C4-2B (cell line): Measurements from ENCODE around the gene SPECC1L.
"Not testable (repeated sequence)": the region's sequence is repeated elsewhere in the genome, so short reads cannot be mapped to it uniquely, and the experiment has no call there.

ENCODE experiments used
- H3K27ac ChIP-seq: fragments of 450-650 bp; 2 replicates; pipeline ENCODE4 v1.5.1; 2017
- ZFX ChIP-seq: fragments of 450-650 bp; IDR thresholded peaks from 2 replicates; pipeline ENCODE4 v1.6.1; 2017
- TF ChIP-seq, protein P1 (sequence below): fragments of 450-650 bp; conservative IDR thresholded peaks from 2 replicates; pipeline ENCODE4 v1.5.1; 2017; ENCODE audit warnings: mild to moderate bottlenecking

SPECC1L gene

DNA sequence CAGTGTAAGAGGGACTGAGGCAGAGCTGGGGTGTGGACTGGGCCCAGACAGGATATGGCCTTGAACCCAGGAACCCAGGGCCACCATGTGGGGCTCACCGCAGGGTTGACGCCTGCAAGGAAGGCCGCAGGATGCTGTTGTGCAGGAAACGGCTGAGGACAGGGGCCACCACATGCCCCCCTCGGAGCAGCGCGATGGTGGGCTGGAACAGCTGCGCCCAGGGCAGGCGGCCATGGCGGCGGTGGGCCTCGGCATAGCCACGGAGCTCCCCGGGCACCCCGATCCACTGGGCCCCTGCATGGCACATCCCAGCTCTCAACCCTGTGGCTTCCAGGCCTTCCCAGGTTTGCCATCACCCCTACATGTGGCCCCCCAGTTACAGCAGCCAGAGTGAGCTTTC is 37.9 kb upstream of the SPECC1L start:
- H3K27ac ChIP-seq: no peak overlapping the region
- TF ChIP-seq, protein P1, sequence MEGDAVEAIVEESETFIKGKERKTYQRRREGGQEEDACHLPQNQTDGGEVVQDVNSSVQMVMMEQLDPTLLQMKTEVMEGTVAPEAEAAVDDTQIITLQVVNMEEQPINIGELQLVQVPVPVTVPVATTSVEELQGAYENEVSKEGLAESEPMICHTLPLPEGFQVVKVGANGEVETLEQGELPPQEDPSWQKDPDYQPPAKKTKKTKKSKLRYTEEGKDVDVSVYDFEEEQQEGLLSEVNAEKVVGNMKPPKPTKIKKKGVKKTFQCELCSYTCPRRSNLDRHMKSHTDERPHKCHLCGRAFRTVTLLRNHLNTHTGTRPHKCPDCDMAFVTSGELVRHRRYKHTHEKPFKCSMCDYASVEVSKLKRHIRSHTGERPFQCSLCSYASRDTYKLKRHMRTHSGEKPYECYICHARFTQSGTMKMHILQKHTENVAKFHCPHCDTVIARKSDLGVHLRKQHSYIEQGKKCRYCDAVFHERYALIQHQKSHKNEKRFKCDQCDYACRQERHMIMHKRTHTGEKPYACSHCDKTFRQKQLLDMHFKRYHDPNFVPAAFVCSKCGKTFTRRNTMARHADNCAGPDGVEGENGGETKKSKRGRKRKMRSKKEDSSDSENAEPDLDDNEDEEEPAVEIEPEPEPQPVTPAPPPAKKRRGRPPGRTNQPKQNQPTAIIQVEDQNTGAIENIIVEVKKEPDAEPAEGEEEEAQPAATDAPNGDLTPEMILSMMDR: no peak
- no peak for TF ChIP-seq ZFX

DNA sequence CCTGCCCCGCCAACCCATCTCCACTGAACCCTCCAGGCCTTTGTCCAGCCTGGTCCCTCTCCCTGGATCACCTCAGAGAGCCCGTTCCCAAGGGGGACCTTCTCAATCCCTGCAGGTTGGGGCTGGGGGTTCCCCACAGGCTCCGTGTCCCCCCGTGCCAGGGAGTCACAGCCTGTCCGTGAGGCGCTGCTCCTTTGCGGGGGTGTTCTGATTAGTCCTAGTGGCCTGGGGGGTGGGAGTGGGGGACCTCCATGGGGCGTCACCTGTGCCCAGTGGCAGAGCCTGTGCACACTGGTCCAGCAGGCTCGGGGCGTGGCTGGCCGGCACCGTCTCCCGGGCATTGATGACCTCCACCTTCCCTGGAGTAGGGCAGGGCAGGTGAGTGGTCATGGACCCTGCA is 37.4 kb upstream of the SPECC1L start:
- TF ChIP-seq ZFX: no peak
- TF ChIP-seq, protein P1: no peak
- H3K27ac ChIP-seq: no peak overlapping the region

DNA sequence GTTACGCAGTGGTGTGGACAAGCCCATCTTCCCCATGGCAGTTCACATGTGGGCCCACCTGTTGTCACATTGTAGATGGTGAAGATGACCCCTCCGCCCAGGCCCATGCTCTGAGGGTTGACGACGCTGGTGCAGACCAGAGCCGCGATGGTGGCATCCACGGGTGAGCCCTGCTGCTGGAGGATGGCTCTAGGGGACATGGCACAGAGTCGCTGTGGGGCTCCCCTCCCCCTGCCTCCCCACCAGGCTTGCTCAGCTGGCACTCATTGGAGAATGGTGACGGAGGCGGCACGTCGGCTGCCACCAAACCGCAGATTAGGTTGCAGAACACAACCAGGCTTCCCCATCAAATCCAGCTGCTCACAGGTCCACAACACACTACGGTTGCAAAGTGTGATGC is 36.8 kb upstream of the SPECC1L start:
- TF ChIP-seq ZFX: no peak
- TF ChIP-seq, protein P1: no peak
- no peak overlapping the region for H3K27ac ChIP-seq

DNA sequence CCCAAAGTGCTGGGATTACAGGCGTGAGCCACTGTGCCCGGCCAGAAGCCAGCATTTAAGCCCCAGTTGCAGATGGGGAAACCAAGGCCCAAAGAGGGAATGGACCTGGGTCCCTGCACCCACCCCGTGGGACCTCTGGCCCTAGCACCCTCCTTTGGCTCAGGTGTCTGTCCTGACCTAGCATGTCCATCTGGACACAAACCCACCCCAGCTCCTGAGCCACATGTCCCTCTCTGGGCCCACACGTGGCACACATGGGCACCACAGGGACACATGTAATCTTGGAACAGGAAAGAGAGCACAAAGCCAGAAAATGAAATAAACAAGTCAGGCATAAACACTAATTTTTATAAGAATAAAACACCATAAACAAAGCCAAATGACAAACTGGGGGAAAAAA is 35.3 kb upstream of the SPECC1L start:
- TF ChIP-seq ZFX: no peak
- TF ChIP-seq, protein P1: no peak
- H3K27ac ChIP-seq: no peak overlapping the region

DNA sequence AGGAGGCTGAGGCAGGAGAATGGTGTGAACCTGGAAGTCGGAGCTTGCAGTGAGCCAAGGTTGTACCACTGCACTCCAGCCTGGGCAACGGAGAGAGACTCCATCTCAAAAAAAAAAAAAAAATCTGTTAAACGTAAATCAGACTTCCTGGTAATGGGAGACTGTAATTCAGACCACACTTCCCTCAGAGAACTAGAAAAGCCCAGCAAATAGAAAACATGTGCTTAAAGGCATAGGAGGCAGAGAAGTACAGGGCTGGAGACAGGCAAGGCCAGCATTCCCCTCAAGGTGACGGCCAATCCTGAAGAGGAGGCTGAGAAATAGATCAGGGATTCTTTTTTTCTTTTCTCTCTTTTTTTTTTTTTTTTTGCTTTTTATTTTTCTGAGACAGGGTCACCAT is 34.0 kb upstream of the SPECC1L start:
- TF ChIP-seq, protein P1: no peak
- TF ChIP-seq ZFX: no peak
- no peak overlapping the region for H3K27ac ChIP-seq

DNA sequence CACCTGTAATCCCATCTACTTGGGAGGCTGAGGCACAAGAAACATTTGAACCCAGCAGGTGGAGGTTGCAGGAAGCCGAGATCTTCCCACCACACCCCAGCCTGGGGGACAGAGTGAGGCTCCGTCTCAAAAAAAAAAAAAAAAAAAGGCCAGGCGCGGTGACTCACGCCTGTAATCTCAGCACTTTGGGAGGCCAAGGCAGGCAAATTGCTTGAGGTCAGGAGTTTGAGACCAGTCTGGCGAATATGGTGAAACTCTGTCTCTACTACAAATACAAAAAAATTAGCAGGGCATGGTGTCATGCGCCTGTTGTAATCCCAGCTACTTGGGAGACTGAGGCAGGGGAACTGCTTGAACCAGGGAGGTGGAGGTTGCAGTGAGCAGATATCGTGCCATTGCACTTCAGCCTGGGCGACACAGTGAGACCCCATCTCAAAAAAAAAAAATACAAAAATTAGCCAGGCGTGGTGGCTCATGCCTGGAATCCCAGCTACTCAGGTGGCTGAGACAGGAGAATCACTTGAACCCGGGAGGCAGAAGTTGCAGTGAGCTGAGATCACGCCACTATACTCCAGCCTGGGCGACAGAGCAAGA is 32.4 kb upstream of the SPECC1L start:
- not testable (repeated sequence) for H3K27ac ChIP-seq

DNA sequence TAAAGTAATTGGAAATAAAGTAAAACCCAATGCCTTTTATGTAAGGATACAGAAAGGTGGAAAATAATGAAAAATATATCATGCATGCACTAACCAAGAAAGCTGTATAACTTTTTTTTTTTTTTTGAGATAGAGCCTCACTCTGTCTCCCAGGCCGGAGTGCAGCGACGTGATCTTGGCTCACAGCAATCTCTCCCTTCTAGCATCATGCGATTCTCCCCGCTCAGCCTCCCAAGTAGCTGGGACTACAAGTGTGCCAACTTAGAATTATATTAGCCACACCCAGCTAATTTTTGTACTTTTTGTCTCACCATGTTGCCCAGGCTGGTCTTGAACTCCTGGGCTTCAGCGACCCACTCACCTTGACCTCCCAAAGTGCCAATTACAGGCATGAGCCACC is 30.2 kb upstream of the SPECC1L start:
- TF ChIP-seq ZFX: no peak
- TF ChIP-seq, protein P1: no peak
- H3K27ac ChIP-seq: no peak overlapping the region

DNA sequence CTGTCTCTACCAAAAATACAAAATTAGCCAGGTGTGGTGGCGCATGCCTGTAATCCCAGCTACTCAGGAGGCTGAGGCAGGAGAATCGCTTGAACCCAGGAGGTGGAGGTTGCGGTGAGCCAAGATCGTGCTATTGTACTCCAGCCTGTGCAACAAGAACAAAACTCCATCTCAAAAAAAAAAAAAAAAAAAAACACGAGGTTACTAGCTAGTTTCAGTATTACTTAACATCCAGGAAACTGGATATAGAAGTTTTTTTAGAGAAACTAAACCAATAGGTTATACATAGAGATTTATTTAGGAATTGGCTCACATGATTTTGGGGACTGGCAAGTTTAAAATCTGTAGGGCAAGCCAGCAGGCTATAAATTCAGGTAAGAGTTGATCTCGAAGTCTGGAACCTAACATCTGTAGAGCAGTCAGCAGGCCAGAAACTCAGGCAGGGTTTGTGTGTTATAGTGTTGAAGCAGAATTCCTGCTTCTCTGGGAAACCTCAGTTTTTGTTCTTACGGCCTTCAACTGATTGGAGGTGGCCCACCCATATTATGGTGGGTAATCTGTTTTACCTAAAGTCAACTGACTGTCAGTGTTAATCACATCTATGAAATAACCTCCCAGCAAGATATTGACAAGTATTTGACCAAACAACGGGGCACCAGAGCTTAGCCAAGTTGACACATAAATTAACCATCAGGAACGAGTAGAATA is 29.5 kb upstream of the SPECC1L start:
- H3K27ac ChIP-seq: not testable (repeated sequence)

DNA sequence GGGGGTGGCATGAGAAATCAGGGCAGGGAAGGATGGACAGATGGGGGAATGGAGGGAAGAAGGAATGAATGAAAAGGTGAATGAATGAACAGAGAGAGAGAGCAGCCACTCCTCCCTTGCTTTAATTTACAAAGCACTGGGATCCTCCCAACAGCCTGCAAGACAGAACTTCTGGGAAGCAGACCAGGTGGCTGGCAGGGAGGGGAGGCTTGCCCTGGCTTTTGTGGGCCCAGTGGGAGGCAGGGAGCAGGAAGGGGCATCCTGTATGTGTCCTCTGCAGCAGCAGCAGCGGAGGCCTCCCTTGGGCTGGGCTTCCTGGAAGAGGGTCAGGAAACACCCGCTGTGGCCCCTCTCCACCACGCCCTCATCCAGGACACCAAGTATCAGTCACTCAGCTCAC is 27.2 kb upstream of the SPECC1L start:
- not testable (repeated sequence) for H3K27ac ChIP-seq
